HG03558 (cell line): Measurements from ENCODE around the gene MAST3.

ENCODE experiments used
- ATAC-seq: cut with Tn5 transposase; IDR thresholded peaks from one replicate; pipeline ENCODE4 v1.9.1; 2021; ENCODE audit warnings: moderate number of reproducible peaks; ENCODE audit not compliant: unreplicated experiment; ENCODE audit errors: extremely low read depth

Gene MAST3

DNA sequence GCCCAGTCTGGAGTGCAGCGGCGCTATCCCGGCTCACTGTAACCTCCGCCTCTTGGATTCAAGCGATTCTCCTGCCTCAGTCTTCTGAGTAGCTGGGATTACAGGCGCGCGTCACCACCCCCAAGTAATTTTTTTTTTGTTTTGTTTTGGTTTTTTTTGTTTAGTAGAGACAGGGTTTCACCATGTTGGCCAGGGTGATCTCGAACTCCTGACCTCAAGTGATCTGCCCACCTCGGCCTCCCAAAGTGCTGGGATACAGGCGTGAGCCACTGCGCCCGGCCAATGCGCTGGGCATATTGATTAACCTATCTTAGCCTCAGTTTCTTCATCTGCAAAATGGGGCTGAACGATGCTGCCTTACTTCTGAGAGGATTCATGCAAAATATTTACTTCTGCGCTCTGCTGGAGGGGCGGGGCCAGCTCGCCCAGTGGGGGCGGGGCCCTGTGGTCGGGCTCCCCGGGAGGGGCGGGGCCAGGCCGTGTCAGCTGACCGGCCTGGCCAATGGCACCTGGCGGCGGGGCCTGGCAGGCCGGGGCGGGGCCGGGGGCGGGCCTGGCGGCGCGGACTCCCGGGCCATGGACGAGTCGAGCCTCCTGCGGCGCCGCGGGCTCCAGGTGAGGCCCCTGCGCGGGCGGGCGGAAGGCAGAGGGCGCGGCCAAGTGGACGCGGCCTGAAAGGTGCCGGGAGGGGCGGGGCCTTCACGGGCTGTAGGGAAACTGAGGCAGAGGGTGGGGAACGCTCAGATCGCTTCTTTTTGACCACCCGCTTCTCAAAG is at the start of gene MAST3:
TSS of gene MAST3 (plus strand) at position 562 of the 776 bp plus-strand sequence. CDS start at position 577, 15 bp downstream.
- no peak for ATAC-seq

DNA sequence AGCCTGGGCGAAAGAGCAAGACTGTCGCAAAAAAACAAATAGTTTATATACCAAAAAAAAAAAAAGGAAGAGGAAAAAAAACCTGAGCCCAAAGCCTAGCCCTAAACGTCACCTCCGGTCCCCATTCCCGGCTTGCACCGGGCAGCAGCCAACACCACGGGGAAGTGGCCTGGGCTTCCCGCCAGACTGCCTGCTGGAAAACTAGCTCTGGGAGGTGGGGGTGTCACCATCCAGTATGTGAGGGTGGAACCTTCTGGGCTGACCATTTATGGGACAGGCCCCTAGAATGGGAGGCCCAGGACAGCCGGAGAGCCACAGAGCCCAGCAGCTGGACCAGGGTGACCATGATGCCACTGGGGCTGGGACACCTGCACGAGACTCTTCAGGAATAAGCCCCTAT is 48.2 kb upstream of the MAST3 start:
- ATAC-seq: no peak

DNA sequence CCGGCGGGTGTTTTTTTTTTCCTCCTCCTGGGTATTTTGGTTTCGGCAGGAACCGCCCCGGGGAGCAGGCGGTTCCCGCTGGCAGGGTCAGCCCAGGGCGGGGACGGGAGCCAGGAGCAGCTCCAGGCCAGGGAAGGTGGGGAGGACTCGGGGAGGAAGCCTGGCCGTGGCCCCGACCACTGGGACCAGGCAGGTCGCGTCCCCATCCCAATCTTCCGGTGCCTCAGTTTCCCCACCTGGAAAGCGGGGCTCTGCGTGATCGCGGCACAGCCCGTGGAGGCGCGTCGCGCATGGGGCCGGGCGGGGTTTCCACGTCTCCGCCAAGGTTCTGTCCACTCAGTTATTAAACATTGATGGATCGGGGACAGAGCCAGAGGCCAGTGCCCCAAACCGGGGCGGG is 45.7 kb upstream of the MAST3 start:
- no peak for ATAC-seq

DNA sequence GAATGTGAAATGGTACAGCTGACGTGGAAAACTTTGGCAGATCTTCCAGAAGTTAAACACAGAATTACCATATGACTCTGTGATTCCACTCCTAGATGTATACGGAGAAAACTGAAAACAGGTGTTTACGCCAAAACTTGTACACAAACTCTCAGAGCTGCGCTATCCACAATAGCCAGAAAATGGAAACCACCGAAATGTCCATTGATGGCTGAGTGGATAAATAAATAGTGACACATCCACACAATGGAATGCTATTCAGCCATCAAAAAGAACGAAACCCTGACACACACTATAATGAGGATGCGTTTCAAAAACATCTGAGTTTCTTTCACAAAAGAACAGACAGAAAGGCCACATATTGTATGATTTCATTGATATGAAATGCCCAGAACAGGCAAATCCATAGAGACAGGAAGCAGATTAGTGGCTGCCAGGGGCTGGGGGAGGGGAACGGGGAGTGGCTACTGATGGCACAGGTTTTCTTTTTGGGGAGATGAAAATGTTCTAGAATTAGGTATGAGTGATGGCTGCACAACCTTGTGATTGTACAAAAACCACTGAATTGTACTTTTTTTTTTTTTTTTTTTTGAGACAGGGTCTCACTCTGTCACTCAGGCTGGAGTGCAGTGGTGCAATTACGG is 43.9 kb upstream of the MAST3 start:
- ATAC-seq: no peak

DNA sequence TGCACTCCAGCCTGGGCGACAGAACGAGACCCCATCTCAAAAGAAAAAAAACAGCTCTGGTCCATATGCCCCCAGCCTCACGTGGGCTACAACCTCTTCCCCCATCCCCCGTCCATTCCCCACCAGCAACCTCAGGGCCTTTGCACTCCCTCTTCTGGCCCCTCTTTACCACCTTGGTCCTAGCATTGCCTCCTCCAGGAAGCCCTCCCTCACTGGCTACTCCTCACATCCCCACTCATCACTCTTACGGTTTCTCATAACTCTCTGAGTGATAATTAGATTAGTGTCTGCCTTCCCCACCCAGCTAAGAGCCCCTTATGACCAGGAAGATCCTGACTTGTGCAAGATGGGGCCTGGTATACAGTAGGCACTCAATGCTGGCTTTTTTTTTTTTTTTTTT is 41.6 kb upstream of the MAST3 start:
- ATAC-seq: no peak

DNA sequence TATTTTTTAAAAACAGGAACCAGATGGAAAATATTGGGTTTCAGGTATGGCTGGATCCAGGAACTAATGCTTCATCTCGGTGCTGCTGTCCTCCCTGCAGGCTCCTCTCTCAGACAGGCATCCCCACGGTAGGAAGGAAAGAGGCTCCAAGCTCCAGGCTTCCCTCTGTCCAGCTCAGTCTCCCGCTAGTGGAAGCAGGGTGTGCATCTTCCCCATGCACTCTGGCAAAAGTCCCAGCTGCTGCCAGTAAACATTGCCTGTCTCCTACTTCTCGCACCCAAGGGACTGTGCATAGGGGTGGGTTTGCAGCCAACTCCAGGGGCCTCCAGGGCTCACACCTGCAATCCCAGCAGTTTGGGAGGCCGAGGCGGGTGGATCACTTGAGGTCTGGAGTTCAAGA is 40.0 kb upstream of the MAST3 start:
- no peak for ATAC-seq

DNA sequence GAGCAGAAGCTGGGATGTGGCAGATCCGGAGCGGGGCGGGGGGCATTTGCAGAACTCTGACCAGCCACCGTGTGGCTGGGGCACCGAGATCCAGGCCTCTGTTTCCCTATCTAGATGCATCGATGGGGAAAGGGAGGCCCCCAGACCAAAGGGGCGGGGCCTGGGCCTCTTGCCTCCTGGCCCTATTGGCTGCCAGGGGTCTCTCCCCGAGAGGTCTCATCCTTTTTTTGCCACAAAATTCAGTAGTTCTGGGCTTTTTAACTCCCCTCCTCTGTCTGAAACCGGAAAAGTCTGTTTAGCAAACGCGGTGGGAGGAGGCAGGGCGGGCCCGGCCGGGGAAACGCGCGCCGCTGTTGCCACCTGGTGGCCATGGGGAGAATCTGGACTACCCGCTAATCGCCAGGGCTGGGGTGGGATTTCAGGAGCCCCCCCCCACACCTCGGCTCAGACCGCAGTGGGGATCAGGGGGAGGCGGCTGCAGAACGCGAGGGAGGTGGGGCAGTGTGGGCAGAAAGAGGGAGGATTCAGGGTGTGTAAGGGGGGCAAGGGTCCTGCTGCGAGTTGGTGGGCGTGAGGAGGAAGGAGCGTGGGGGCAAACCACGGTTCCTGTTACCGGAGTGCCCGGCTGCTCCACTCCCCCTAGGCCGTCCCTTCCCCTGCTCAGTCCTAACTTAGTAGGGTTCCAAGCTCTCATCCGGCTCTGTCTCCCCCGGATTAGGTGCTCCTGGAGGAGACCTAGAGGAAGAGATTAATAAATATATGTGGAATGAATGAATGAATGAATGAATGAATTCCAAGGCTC is 39.2 kb upstream of the MAST3 start:
- ATAC-seq: no peak

DNA sequence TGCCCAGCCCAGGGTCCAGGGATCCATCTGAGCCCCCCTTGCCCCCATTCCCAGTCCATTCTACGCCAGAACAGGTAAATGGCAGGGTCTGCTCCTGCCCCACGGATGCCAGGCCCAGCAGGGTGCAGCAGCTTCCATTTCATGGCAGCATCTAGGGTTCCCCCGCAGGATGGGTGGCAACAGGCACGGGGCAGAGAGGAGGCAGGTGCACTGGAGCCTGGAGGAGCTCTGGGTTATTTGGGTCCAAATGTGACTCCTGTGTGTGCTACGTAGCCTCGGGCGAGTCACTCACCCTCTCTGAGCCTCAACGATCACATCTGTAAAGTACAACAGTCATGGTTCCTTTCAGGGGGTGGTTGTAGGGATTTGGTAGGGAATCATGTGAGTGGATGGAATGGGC is 38.3 kb upstream of the MAST3 start:
- ATAC-seq: no peak

DNA sequence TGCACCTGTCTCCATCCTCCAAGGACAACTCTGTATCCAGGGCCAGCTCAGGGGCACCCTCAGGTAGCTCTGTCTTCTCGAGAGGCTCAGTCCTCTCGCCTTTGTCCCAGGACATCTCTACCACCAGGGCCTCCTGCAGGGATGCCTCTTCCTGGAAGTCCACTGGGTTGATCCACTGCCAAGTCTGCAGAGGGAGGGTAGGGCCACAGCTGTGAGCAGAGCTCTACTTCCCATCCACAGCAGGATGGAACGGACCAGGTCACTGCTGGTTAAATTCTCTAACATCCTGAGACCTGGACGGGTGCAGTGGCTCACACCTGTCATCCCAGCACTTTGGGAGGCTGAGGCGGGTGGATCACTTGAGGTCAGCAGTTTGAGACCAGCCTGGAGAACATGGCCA is 37.7 kb upstream of the MAST3 start:
- no peak for ATAC-seq

DNA sequence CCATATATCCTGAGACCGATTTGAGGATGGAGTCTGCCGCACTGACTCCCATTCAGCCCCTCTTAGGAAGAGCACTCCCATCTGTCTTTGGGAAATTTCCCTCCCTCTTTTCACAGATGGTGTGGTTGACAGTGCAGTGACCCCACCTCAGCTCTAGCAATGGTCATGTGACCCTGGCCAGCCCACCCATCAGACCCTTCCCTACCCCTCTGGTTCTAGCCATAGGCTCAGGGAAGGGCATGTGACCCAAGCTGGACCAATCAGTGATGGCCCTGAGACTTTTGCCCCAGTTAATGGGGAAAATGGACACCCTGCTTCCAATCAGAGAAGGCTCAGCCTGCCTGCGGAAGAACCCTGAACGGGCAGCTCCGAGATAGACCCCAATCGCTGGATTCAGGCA is 37.1 kb upstream of the MAST3 start:
- no peak for ATAC-seq

DNA sequence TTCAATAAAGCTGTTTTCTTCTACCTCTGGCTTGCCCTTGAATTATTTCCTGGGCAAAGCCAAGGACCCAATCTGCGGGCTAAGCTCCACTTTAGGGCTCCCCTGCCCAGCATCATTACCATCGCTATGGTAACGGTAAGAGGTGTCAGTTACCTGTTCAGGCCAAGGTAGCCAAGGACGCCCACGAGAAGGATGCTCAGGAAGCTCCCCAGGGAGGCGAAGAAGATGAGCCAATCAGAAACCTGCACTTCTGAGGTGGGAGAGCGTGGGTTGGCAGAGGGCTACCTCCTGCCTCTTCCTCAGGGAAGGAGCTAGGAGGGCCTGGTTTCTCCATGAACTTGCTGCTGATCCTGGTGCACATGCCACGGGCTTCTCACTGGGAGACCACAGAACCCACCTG is 35.5 kb upstream of the MAST3 start:
- ATAC-seq: no peak

DNA sequence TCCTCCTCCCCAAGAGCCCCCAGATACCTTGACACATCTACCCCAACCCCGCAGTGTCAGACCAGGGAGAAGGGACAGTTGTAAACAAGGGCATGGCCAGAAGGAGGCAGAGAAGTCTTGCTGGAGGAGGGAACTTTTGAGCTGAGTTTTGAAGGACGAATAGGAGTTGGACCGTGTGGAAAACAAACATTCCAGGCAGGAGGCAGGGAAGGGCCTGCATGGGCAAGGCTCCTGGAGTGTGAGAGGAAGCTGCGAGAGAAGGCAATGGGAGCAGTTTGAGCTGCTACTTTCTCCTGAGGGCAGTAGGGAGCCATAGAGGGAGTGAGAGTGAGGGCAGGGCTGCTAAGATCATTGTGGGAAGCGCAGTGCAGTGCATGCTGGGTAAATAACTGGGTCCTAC is 34.1 kb upstream of the MAST3 start:
- ATAC-seq: no peak

DNA sequence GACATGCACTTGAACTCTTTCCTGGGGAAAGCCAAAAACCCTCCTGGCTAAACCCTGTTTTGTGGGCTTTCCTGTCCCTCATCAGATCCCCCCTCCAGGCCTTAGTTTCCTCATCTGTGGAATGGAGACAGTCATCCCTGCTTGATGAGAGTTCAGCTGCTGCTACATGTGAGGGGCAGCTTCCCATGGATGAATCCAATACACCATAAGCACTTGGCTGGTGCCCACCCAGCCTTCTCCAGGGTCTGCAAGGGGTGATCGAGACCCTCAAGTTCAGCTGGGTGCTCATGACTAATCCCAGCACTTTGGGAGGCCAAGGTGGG is 32.4 kb upstream of the MAST3 start:
- no peak for ATAC-seq

DNA sequence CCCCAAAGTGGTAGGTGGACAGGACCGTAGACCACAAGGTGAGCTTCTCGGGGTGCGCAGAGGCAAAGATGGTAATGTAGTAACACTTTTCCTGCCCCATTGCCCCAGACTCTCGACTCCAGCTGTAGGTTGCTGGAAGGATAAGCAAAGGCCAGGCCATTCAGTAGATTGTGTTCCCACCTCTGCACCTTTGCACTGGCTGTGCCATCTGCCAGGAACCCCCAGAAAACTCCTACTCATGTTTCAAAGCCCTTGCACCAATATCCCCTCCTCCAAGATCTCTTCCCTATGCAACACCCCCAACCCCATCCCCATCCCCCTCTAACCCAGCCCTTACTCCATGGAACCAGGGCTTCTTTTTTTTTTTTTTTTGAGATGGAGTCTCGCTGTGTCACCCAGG is 29.2 kb upstream of the MAST3 start:
- ATAC-seq: no peak

DNA sequence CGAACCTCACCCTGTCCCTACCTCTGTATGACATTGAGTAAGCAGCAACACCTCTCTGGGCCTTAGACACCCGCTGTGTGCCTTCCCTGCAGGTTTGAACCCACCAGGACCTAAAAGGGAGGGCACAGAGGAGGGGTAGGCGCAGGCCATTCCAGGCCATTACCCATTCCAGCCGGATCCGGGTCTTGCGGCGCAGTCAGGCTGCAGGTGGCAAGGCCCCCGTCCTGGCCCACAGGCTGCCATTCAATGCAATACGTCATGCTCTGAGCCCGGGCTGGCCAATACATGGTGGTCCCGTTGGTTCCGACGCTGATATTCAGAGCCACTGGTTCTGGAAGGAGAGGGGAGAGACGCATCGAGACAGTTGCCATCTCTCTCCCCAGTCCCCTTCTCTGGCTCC is 28.2 kb upstream of the MAST3 start:
- ATAC-seq: no peak

DNA sequence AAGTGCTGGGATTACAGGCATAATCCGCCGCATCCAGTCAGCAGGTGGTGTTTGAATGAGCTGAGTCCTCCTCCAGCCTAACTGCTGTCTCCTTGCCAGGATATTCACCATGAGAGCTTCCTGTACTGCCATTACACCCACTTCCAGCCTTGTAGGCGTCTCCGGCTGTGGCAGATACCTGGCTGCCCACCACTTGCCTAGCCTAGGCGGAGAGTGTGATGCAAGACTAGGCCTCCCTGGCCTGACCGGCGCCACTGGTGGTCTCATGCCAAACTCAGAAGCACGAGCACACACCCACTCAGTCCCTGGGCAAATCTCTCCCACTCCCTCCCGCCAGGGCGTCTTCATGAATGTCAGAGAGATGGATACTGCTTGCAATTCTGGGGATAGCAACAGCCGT is 27.4 kb upstream of the MAST3 start:
- no peak for ATAC-seq

DNA sequence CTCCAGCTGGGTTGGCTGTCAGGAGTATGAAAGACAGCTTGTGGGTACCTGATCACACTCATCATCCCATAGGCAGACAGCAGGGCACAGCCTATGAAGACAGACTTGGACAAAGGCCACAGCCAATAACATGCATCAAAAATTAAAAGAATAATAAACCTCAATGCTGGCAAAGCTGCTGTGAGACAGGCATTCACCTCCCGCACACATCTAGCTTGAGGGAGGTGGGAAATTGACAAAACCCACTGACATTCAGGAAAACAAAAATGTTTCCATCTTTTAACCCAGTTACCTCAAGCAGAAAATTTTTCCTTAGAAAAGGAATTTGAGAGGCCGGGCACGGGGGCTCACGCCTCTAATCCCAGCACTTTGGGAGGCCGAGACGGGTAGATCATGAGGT is 25.2 kb upstream of the MAST3 start:
- ATAC-seq: no peak

DNA sequence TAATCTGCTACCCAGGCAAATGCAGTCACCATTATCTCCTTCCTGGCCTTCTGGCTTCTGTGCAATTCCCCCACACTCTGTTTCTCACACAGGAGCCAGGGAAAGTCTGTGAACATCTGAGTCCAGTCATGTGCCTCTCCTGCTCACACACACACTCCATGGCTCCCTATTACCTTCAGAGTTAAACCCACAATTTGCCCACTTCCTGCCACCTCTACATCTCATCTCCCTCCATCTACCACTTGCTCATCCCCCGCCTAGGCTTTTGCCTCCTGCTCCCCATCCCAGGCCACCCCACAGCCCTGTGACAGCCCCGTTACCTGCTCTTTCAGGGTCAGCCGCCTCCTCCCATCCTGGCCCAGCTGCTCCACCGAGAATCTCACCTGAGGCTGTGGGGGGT is 24.4 kb upstream of the MAST3 start:
- ATAC-seq: no peak

DNA sequence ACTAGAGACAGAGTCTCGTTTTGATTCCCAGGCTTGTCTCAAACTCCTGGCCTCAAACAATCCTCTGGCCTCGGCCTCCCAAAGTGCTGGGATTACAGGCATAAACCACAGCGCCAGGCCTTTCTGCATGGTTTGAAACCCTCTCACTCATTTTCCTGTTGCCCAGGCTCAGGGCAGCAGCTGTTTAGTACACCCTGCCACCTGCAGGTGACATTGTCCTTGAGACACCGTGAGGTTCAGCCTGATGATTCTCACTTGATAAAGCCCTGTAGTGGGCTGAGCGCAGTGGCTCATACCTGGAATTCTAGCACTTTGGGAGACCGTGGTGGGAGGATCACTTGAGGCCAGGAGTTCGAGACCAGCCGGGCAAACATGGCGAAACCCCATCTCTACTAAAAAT is 23.4 kb upstream of the MAST3 start:
- ATAC-seq: no peak

DNA sequence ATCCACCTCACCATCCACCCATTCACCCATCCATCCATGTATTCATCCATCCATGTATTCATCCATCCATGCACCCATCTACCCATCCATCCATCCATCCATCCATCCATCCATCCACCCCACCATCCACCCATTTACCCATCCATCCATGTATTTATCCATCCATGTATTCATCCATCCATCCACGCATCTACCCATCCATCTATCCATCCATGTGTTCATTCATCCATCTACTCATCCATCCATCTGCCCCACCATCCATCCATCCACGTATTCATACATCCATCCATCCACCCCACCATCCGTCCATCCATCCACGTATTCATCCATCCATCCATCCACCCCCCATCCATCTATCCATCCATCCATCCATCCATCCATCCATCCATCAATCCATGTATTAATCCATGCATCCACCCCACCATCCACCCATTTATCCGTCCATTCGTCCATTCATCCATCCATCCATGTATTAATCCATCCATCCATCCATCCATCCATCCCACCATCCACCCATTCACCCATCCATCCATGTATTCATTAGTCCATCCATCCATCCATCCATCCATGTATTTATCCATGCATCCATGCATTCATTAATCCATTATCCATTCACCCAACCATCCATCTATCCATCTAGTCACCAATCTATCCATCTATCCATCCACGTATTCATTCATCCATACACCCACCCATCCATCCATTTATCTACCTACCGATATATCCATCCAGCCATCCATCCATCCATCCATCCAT is 13.5 kb upstream of the MAST3 start:
- ATAC-seq: no peak
